ENCODE measurements around the gene AGFG1.

AGFG1 gene

DNA sequence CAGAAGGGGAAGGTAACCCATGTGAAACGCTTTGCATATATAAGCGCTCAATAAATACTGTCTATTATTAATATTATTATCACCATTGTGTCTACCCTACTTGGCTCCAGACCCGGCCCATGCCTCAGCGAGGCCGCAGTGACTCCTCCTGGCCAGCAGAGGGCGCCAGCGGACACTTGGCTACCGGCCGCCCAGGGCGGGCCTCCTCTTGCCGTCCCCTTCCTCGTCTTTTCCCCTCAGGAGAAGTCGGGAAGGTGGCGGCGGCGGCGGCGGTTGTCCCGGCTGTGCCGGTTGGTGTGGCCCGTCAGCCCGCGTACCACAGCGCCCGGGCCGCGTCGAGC, at the start of gene AGFG1:
Gene AGFG1 (plus strand): TSS at position 233 of the 341 bp plus-strand sequence. CDS start 266 bp downstream, outside the sequence.
- DNase-seq: peak; percentile 76 to 98 (median 88)
- intact Hi-C loops (cut with DNase I): loop anchor here (2.0 to 10.0 kb wide), 6 partner anchors 65 to 393 kb away; partner anchors contain the start of gene MFF

DNA sequence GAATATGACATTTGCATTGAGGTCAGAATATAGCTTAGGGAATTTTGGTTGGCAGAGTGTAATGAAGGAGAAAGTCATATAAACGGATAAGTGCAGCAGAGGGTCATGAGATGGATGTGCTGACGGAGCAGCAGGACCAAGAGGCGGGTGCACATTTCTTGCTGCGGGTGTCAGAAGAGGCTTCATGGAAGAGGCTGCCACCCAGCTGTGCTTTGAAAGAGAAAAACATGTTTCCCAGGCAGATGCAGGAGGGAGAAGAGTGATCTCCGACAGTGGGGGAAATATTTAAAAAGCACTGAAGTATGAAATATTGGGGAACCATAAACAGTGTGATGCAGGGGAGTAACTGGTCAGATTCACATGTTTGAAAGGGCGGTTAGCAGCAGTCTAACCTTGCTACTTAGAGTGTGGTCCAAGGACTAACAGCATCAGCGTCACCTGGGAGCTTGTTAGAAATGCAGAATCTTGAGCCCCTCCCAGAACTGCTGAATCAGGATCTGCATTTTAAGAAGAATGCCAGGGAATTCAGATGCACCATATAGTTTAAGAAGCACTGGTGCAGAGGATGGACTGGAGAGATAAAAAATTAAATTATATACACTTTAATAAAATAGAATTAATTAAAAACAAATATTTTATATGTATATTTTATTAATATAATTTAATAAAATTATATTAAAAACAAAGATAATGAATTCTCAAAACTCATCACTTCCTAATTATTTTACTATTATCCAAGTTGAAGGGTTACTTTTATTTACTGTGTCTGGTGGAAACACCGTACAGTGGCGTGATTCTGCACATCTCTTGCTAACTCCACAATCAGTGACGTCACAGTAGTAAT, 48.1 kb upstream of the AGFG1 start:
- intact Hi-C loops (cut with DNase I): no loop called here
- DNase-seq: peak in 2 of 10 donors; percentile 14 to 84

GRCh38 chr2:227428731-227429285, 43.1 kb upstream of the AGFG1 start:
- no peak for DNase-seq
- intact Hi-C loops (cut with DNase I): no loop called here

DNA sequence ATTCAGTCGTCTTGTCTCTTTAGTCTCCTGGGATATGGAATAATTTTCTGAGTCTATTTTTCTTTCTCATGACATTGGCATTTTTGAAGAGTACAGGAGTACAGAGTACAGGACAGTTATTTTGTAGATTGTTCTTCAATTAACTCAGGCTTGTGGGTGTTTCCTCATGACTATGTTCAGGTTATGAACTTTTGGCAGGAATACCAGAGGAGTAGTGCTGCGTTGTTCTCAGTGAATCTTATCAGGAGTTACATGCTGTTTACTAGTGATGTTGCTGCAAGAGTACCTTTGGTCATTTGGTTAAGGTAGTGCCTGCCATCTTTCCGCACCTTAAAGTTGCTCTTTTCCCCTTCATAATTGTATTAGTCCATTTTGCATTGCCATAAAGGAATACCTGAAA, 41.3 kb upstream of the AGFG1 start:
- intact Hi-C loops (cut with DNase I): no loop called here
- no peak for DNase-seq

DNA sequence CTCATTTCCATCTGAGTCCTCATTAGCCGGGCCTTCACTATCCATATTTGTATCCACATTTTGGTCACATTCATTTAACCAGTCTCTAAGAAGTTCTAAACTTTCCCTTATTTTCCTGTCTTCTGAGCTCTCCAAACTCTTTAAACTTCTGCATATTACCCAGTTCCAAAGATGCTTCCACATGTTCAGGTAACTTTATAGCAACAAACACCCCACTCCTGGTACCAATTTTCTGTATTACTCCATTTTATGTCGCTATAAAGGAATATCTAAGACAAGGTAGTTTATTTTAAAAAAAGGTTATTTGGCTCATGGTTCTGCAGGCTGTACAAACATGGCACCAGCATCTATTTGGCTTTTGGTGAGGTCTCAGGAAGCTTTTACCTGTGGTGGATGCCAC, 38.8 kb upstream of the AGFG1 start:
- intact Hi-C loops (cut with DNase I): no loop called here
- DNase-seq: no peak

DNA sequence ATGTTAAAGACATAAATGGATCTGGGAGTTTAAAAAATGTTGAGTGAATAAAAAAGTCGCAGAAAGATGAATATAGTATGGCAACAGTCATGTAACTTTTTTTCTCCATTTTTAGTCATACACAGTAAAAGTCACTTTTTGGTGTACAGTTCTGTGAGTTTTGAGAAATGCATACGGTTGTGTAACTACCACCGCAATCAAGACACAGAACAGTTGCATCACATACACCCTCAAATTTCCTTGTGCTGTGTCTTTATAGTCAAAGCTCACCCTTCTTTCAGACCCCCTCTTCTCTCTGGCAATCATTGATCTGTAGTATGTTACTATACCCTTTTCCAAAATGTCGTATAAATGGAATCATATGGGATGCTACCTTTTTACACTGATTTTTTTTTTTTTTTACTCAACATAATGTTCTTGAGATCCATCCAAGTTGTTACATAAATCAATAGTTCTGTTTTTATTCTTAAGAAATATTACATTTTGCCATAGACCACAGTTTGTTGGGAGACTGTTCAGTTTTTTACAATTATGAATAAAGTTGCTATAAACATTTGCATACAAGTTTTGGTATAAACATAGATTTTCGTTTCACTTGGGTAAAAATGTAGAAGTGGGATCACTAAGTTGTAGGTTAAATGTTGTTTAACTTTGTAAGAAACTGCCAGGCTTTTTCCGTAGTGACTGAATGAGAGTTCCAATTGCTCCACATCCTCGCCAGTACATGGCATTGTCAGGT, 35.4 kb upstream of the AGFG1 start:
- DNase-seq: no peak
- intact Hi-C loops (cut with DNase I): no loop called here

DNA sequence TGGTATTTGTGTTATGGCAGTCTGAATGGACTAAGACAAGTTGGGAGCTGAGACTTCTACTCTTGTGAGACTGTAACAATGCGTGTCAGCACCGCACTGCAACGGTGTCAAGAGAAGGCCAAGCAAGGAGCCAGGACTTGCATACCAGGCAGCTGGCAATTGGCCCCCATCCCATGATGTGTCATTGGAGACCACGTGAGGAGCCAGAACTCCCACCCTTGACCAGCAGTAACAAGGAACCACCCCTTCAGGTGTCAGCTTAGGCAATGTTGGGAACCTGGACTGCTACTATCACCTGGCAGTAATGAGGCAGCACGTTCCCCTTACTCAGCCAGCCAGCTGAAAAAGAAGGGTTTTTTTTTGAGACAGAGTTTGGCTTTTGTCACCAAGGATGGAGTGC, 32.7 kb upstream of the AGFG1 start:
- no peak for DNase-seq
- intact Hi-C loops (cut with DNase I): no loop called here

DNA sequence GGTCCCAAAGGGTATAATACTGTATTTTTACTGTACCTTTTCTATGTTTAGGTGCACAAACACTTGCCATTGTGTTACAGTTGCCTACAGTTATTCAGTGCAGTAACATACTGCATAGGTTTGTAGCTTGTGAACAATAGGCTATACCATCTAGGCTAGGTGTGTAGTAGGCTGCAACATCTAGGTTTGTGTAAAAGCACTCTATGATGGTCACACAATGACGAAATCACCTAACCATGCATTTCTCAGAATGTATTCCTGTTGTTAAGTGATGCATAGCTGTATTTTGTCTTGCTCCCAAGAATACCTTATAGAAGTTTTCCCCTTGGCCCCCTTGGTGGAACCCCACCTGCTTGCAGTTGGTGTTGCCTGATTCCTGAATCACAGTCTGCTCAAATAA, 29.3 kb upstream of the AGFG1 start:
- DNase-seq: no peak
- intact Hi-C loops (cut with DNase I): no loop called here

DNA sequence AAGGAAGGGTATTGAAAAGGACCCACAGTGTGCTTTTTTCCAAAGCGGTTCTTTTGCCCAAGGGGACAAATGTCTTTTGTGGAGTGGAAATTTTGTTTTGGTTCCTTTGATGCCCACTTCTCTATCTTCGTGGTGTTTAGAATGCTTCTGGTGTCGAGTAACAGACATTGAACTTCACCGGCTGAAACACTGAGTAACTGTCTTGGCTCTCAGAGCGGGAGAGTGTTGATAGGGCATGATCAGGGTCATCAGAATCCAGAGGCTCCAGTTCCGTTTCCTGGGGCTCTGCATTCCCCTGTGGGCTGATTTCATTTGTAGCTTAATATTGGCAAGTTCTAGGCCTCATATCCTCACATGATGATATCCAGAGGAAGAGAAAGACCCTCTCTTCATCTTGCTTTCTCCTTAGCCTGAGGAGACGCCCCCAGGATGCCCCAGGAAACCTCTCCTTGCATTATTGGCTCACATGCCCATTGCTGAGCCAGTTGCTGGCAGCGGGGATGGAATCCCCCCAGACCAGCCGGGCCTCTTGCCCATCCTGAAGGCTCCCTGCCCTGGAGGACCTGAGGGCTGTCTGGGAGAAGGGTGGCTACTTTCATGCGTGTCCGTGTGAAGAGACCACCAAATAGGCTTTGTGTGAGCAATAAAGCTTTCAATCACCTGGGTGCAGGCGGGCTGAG, 27.9 kb upstream of the AGFG1 start:
- DNase-seq: no peak
- intact Hi-C loops (cut with DNase I): no loop called here

- intact Hi-C loops (cut with DNase I): no loop called here
- DNase-seq: no peak
Measured at GRCh38 chr2:227447606-227448005, 24.4 kb upstream of the AGFG1 start.

- no peak for DNase-seq
- intact Hi-C loops (cut with DNase I): no loop called here
Measured at GRCh38 chr2:227450311-227450841, 21.6 kb upstream of the AGFG1 start.

GRCh38 chr2:227450926-227451654, 20.9 kb upstream of the AGFG1 start:
- DNase-seq: no peak
- intact Hi-C loops (cut with DNase I): no loop called here

GRCh38 chr2:227451655-227451992, 20.3 kb upstream of the AGFG1 start:
- intact Hi-C loops (cut with DNase I): no loop called here
- DNase-seq: no peak

DNA sequence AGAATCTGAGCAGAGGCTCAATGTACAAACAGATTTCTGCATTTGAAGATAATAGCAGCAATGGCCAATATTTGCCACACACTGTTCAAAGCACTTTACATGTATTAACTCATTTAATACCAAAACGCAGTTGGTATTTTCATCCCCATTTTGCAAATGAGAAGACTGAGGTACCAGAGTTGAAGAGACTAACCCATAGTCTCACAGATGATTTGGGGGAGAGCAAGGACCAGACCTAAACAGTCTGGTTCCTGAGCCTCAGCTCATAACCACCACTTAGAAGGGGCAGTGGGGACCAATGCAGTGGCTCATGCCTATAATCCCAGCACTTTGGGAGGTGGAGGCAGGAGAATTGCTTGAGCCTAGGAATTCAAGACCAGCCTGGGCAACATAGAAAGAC, 18.1 kb upstream of the AGFG1 start:
- no peak for DNase-seq
- intact Hi-C loops (cut with DNase I): no loop called here

- intact Hi-C loops (cut with DNase I): no loop called here
- no peak for DNase-seq
Measured at GRCh38 chr2:227454323-227454860, 17.6 kb upstream of the AGFG1 start.

DNA sequence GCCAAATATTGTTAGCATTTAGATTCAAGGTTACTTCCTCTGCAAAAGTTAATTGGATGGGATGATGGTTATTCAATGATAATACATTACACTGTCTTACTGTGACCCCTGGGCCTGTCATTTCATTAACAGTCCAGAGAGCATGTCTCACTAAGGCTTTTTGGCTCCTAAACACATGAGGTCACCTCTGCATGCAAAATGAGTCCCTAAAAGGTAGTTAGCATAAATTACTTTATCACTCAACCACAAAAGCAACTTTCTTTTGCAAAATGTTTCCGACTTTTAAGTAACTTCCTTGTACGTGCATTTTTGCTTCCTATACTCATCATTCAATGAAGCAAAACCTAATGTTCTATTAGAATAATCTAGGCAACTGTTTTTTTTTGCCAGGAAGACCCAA, 16.8 kb upstream of the AGFG1 start:
- intact Hi-C loops (cut with DNase I): no loop called here
- no peak for DNase-seq

DNA sequence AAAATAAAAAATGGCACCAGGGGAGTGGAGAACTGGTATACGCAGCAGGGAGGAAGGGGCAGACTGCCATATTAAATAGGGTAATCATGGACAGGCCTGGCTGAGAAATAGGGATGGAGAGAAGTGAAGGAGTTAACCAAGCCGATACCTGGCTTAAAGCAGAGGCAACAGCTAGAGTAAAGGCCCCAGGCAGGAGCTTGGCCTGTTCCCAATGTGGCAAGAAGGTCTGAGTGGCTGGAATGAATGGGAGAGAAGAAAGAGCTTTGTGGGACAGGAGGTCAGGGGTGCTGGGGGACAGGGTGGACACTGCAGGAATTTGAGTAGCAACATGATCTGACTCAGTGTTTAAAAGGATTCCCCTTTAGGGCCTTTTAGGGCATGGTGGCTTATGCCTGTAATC, 15.9 kb upstream of the AGFG1 start:
- no peak for DNase-seq
- intact Hi-C loops (cut with DNase I): no loop called here

- DNase-seq: no peak
- intact Hi-C loops (cut with DNase I): no loop called here
Measured at GRCh38 chr2:227456772-227457171, 15.2 kb upstream of the AGFG1 start.

DNA sequence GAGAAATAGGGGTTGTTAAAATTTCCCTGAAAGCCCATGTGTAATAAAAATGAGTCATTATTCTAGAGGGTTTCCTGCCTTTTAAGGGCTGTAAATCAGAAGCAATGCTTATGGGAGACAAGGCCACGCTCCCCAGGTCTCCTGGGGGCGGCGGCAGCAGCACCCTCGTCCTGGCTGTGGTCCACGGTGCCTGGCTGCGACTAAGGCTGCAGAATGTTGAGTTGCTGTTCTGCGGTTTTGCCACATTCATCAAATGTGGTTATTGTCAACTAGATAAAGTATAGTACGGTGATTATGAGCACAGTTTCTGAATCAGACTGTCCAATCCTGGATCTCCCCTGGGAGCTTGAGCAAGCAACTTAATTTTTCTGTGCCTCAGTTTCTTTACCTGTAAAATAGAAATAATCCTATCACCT, 11.9 kb upstream of the AGFG1 start:
- no peak for DNase-seq
- intact Hi-C loops (cut with DNase I): no loop called here

- no peak for DNase-seq
- intact Hi-C loops (cut with DNase I): no loop called here
Measured at GRCh38 chr2:227460833-227461232, 11.1 kb upstream of the AGFG1 start.

All from posterior cingulate gyrus (tissue), 11 donors.